GM21717 (cell line): ENCODE results near the gene TGOLN2.

Experiments used
- ATAC-seq: cut with Tn5 transposase; IDR thresholded peaks from one replicate; pipeline ENCODE4 v1.9.1; 2021; ENCODE audit warnings: mild to moderate bottlenecking, moderate library complexity; ENCODE audit not compliant: unreplicated experiment

TGOLN2 gene

GRCh38 chr2:85309699-85310321 lies 18.0 kb downstream of the TGOLN2 start:
- no peak for ATAC-seq

- no peak for ATAC-seq
Observed at GRCh38 chr2:85308896-85309555, 18.8 kb downstream of the TGOLN2 start.

DNA sequence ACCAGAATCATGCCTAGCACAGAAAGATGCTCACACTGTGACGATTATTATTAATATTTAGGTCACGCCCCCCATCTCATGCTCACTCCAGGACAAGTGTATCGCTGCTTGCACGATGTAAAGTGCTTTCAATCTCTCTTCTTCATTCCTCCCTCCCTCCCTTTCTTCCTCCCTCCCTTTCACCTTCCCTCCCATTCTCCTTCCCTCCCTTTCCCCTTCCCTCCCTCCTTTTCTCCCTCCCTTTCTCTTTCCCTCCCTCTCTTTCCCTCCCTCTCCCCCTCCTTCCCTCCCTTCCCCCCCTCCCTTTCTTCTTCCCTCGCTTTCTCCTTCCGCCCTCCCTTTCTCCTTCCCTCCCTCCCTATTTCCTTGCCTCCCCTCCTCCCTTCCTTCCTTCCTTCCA lies 19.6 kb downstream of the TGOLN2 start:
- ATAC-seq, result no peak

DNA sequence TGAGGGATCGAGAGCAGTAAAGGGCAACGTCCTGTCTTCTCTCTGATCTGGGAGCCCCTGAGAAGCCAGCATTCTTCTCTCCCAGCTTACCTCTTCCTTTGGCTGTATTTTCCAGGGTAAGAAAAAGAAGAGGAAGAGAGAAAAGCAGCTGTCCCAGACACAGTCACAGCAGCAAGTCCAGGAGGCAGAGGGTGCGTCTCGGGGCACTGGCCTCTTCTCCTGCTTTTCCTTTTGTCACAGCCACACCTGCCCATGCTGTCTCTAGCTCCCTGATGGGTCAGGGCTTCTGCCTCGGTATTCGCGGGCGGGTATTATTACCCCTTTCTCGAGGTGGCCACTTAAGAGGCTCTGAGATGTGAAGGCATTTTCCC lies 20.3 kb downstream of the TGOLN2 start:
- no peak for ATAC-seq

GRCh38 chr2:85303780-85304531 lies 23.8 kb downstream of the TGOLN2 start:
- ATAC-seq, result no peak

GRCh38 chr2:85302121-85302520 lies 25.7 kb downstream of the TGOLN2 start:
- ATAC-seq, result no peak

DNA sequence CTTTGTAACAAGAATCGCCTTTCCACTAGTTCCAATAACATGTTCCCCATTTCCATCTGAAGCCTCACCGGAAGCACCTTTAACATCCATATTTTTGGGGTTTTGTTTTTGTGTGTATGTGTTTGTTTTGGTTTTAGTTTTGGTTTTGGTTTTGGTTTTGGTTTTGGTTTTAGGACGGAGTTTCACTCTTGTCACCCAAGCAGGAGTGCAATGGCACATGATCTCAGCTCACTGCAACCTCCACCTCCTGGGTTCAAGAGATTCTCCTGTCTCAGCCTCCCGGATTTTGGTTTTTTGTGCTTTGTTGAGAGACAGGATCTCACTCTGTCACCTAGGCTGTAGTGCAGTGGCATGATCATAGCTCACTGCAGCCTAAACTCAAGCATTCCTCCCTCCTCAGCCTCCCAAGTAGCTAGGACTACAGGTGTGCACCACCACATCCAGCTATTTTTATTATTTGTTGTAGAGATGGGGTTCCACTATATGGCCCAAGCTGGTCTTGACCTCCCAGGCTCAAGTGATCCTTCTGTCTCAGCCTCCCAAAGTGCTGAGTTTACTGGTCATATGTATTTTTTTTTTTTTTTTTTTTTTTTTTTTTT lies 36.3 kb downstream of the TGOLN2 start:
- no peak for ATAC-seq

DNA sequence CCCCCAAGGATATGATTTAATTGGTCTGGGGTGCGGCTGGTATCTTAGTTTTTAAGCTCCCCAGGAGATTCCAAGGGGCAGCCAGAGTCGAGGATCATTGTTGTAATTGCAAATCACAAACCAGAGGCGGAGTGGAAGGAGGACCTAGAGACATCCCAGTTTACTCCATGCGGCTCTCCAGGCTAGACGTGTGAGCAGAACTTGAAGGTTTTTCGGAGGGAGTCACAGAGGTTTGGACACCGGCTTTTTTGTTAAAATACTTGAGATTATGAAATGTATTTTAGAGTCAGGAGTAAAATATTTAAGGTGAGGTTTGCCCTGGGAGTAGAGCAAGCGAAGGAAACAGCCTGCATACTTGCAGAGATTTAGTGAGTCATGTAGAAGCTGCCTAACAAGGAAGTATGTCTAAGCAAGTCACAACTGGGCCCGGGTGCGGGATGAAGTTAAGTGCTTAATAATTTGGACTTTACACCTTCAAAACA lies 39.5 kb downstream of the TGOLN2 start:
- no peak for ATAC-seq

GRCh38 chr2:85287721-85288120 lies 40.1 kb downstream of the TGOLN2 start:
- ATAC-seq, result no peak

DNA sequence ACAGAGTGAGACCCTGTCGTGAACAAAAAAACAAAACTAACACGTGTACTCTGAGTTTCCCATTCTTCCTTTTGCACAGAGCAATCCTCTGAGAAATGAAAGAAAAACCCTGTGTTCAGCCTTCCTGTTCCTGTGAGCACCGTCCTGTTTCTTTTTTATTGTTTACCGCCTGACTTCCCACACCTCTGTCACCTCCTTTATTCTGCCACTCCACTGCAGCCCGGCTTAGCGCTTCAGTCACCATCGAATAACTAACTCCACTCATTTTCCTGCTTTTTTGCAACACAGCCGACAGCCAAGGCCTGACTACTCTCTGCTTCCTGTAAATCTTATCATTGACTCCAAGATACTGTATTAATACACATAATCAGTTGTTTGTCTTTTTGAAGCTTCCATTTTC lies 40.9 kb downstream of the TGOLN2 start:
- no peak for ATAC-seq

DNA sequence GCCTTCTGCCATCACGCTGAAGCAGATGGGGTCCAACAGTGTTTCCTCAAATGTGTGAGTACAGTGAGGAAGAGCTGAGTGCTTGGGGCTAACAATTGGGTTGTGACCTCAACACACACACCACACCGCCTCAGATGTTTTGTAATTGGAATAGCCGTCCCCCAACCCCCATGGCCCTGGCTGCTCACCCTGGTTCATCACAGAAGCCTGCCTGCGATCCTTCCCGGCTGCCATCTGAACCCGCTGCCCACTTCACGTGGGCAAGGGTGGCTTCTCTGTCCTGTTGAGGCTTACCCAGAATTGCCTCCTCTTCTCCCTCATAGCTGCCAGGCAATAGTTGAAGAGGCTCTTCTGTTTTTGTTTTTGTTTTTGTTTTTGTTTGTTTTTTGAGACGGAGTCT lies 44.1 kb downstream of the TGOLN2 start:
- no peak for ATAC-seq

- ATAC-seq, result no peak
Observed at GRCh38 chr2:85282914-85283313, 44.9 kb downstream of the TGOLN2 start.

GRCh38 chr2:85281553-85281952 lies 46.2 kb downstream of the TGOLN2 start:
- ATAC-seq, result no peak

DNA sequence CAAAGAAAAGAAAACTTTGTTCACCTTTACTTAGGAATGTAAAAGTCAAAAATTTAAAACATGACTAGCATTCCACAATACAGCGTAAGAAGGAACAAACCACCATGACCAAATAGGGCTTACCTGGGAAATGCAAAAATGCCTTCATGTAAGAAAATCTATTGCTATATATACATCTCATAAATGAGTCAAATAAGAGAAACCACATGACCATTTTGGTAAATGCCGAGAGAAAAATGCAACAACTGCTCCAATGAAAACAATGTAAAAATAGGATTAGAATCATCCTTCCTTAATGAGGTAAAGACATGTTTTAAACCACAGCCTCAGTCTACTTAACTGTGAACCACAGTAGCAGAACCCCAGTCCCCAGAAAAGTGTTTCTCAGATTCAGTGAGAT lies 49.4 kb downstream of the TGOLN2 start:
- ATAC-seq, result no peak

DNA sequence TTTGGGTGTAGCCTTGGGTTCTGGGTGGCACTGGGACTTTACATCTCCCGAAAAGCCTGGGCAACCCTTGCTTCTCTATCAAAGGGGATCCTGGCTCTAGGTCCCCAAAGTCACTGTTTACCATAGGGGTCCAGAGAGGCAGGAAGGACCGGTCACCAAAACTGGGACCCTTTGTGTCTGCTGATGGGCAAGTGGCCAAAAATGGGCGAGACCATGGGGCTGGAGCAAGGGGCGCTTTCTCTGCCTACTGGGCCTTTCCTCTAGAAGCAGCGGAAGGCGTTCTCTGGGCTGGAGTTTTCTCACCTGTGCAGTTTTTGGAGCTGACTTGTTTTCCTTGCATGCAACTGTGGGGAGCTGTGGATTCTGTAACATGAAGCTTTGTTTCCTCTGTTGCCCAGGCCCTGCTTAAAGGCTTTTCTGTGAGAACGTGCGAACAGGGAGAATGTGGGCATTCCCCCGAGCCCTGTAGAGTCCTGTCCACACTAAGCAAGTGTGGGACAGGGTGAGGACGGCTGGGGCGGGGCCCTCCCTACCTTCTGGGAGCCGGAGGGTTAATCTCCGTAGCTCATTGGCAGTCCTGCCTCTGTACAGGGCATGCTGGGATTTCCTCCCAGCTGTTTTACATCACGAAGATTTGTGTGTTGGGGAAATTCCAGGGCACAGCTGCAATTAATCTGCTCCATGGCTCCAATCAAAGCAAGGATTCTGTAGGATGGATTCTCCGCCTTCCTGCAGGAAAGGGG lies 50.2 kb downstream of the TGOLN2 start:
- no peak for ATAC-seq

GRCh38 chr2:85276571-85277118 lies 51.1 kb downstream of the TGOLN2 start:
- ATAC-seq, result no peak

GRCh38 chr2:85275984-85276540 lies 51.7 kb downstream of the TGOLN2 start:
- ATAC-seq, result no peak

DNA sequence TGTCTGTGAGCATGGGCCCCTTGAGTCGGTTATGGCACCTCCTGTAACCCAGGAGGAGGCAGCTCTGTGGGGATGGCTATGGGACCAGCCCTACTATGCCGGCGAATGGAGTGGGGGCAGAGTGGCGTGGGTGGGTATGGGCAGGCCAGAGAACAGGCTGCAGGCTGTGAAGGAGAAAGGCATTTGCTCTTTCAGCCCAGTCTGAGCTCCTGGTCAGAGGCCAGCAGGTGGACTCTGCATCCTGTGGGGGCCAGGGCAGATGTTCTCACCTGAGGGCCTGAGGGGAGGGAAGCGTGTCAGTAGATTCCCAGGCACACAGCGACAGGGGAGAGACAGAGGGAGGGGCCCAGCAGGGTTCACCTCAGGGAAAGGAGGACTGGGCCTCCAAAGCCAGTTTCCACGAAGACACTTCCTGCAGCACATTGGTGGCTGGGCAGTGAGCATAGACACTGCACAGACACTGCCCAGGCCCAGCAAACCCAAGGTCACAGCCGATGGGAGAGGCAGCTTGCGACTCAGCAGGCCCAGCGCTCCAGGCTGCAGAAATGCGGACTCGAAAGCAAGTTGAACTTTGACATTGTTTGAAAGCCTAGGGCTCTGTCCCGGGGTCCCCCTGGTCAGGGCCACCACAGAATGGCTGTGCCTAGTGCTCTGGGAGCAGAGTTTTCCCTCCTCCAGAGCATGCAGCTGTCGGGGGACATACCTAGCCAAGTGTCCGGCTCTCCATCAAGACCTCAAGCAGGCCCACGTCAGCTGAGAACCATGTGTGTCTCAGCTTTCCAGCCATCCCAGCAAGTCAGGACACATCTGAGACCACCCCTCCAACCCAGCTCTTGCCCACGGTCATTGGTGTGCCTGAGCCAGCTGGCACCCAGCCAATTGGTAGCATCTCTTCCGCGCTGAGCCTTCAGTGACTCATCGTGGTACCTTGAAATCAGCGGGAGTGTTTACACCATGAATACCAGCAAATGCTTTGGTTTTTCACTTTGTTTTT lies 53.8 kb downstream of the TGOLN2 start:
- ATAC-seq, result no peak

GRCh38 chr2:85272357-85272756 lies 55.4 kb downstream of the TGOLN2 start:
- no peak for ATAC-seq
